Loucy (cell line): ENCODE data around the gene BTBD10.

ENCODE experiments used
- H2AFZ ChIP-seq: fragments of 200-600 bp; sonication (generic); 2 replicates; pipeline ENCODE4 v1.6.0; 2016; ENCODE audit warnings: antibody characterized with exemption, mild to moderate bottlenecking, low read length, moderate library complexity
- H3F3A ChIP-seq: fragments of 200-600 bp; 2 replicates; pipeline ENCODE4 v1.6.0; 2016; ENCODE audit warnings: antibody characterized with exemption, low read depth, mild to moderate bottlenecking
- H3K27me3 ChIP-seq: fragments of 200-600 bp; sonication (generic); 2 replicates; pipeline ENCODE4 v1.6.1; 2014; ENCODE audit warnings: low read length, mild to moderate bottlenecking; ENCODE audit not compliant: insufficient read depth, poor library complexity, severe bottlenecking
- H3K36me3 ChIP-seq: fragments of 200-600 bp; sonication (generic); 2 replicates; pipeline ENCODE4 v1.6.1; 2016; ENCODE audit warnings: low read length; ENCODE audit not compliant: insufficient read depth
- H3K4me1 ChIP-seq: fragments of 200-600 bp; sonication (generic); 2 replicates; pipeline ENCODE4 v1.5.1; 2014; ENCODE audit warnings: low read length, mild to moderate bottlenecking; ENCODE audit not compliant: insufficient read depth, poor library complexity, severe bottlenecking
- H3K4me2 ChIP-seq: fragments of 200-600 bp; sonication (generic); 2 replicates; pipeline ENCODE4 v1.6.0; 2014; ENCODE audit warnings: antibody characterized with exemption, low read length, low read depth, mild to moderate bottlenecking; ENCODE audit not compliant: poor library complexity, severe bottlenecking
- H3K4me3 ChIP-seq: fragments of 200-600 bp; sonication (generic); 2 replicates; pipeline ENCODE4 v1.5.1; 2014; ENCODE audit warnings: low read length, mild to moderate bottlenecking, mixed read lengths; ENCODE audit not compliant: poor library complexity, severe bottlenecking
- H3K79me2 ChIP-seq: fragments of 200-600 bp; sonication (generic); 2 replicates; pipeline ENCODE4 v1.6.1; 2014; ENCODE audit warnings: low read length; ENCODE audit not compliant: insufficient read depth
- H3K9ac ChIP-seq: fragments of 200-600 bp; sonication (generic); 2 replicates; pipeline ENCODE4 v1.6.0; 2014; ENCODE audit warnings: mild to moderate bottlenecking, low read depth, low read length, moderate library complexity; ENCODE audit not compliant: poor library complexity, severe bottlenecking
- H3K9me2 ChIP-seq: fragments of 200-600 bp; sonication (generic); replicated peaks from 2 replicates; pipeline ENCODE4 v1.6.1; 2016; ENCODE audit warnings: low read depth, low read length, mixed read lengths
- H3K9me3 ChIP-seq: fragments of 200-600 bp; sonication (generic); 2 replicates; pipeline ENCODE4 v1.6.1; 2014; ENCODE audit warnings: mild to moderate bottlenecking, antibody characterized with exemption, low read length, low read depth; ENCODE audit not compliant: insufficient read depth
- H4K20me1 ChIP-seq: fragments of 200-600 bp; sonication (generic); 2 replicates; pipeline ENCODE4 v1.6.0; 2014; ENCODE audit warnings: antibody characterized with exemption, low read length, mild to moderate bottlenecking; ENCODE audit not compliant: insufficient read depth, poor library complexity, severe bottlenecking
- CTCF ChIP-seq: fragments of 200-600 bp; sonication (generic); conservative IDR thresholded peaks from 2 replicates; pipeline ENCODE4 v1.5.1; 2014; ENCODE audit warnings: mild to moderate bottlenecking, antibody characterized with exemption, low read length
- EZH2phosphoT487 ChIP-seq: fragments of 200-600 bp; IDR thresholded peaks from 2 replicates; pipeline ENCODE4 v1.6.1; 2018; ENCODE audit warnings: antibody characterized with exemption, mild to moderate bottlenecking, moderate library complexity, borderline replicate concordance

Gene BTBD10

GRCh38 chr11:13376838-13377237 lies 86.2 kb downstream of the BTBD10 start:
- Histone ChIP-seq H3K4me3 (no peak overlapping the region), H3K79me2 (no peaks in the 10 kb centered on the region), H4K20me1 (no peaks in the 10 kb centered on the region), H3K4me2 (no peak overlapping the region), H3K9ac (no peak overlapping the region), H3K27me3 (no peaks in the 10 kb centered on the region), H3K9me2 (no peaks in the 10 kb centered on the region), H3K4me1 (peaks cover 7% of the 10 kb centered on the region), H3F3A (no peaks in the 10 kb centered on the region), H3K9me3 (no peaks in the 10 kb centered on the region), H2AFZ (no peak overlapping the region), H3K36me3 (no peaks in the 10 kb centered on the region)
- TF ChIP-seq EZH2phosphoT487 = no peak
- no peak for TF ChIP-seq CTCF

- Histone ChIP-seq H3K36me3 (no peaks in the 10 kb centered on the region), H3K4me1 (peaks cover 7% of the 10 kb centered on the region), H3K9me3 (no peaks in the 10 kb centered on the region), H2AFZ (no peak overlapping the region), H3K27me3 (no peaks in the 10 kb centered on the region), H3K79me2 (no peaks in the 10 kb centered on the region), H3F3A (no peaks in the 10 kb centered on the region), H3K9ac (no peak overlapping the region), H3K9me2 (no peaks in the 10 kb centered on the region), H4K20me1 (no peaks in the 10 kb centered on the region), H3K4me2 (no peak overlapping the region), H3K4me3 (no peak overlapping the region)
- TF ChIP-seq CTCF (no peak), EZH2phosphoT487 (no peak)
Measured at GRCh38 chr11:13376402-13376801, 86.6 kb downstream of the BTBD10 start.

- TF ChIP-seq CTCF (no peak), EZH2phosphoT487 (no peak)
- H3K4me3 ChIP-seq = no peak overlapping the region
- no peak overlapping the region for H3K9ac ChIP-seq
- H3F3A ChIP-seq = no peaks in the 10 kb centered on the region
- no peak overlapping the region for H3K4me2 ChIP-seq
- H3K27me3 ChIP-seq = no peaks in the 10 kb centered on the region
- H3K9me2 ChIP-seq = no peaks in the 10 kb centered on the region
- H3K36me3 ChIP-seq = no peaks in the 10 kb centered on the region
- H3K9me3 ChIP-seq = no peaks in the 10 kb centered on the region
- no peaks in the 10 kb centered on the region for H4K20me1 ChIP-seq
- peaks cover 7% of the 10 kb centered on the region for H3K4me1 ChIP-seq
- no peaks in the 10 kb centered on the region for H3K79me2 ChIP-seq
- H2AFZ ChIP-seq = peak overlapping the region; percentile 36; the same call in 1 of the 2 replicates
Measured at GRCh38 chr11:13375798-13376197, 87.2 kb downstream of the BTBD10 start.
